ENCODE data around the gene IMPACT. TPM values are rescaled to one million over a fixed set of nuclear protein-coding genes. Genes with fewer than 3 reads are reported as not detected.

IMPACT gene
- total RNA-seq, 1 experiment from 2014 or later: 38.8 TPM

DNA sequence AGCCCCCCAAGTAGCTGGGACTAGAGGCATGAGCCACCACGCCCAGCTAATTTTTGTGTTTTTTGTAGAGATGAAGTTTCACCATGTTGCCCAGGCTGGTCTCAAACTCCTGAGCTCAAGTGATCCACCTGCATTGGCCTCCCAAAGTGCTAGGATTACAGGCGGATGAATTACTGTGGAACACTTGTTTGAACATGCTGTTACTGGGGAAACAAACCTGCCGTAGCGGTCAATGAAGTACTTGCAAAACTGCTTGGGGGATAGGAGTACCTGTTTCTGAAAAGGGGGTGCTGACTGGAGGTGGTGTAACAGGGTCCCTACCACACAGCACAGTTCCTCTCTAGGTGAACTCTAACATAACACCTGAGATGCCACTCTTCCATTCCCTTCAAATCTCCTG is 5.9 kb upstream of the IMPACT start:
- no peak for DNase-seq (ENCODE audit: low read depth)

- DNase-seq (ENCODE audit: low read depth): no peak
Measured at GRCh38 chr18:24421831-24422230, 4.6 kb upstream of the IMPACT start.

DNA sequence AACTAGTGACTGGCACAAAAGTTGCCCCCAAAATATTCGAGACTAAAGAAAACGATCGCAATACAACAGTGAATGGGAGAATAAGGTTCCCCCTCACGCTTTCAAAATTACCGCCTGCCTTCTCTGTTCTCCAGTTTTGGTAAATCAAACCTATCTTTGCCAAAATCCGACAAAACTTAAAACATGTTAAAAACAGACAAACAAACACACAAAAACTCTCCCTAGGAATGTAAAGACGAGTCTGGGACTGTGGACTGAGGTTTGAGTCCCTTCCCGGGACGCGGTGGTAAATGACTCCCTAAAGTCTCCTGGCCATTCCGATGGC is 435 bp upstream of the IMPACT start:
- DNase-seq (ENCODE audit: low read depth): no peak

- DNase-seq (ENCODE audit: low read depth): peak; percentile 30
Measured at GRCh38 chr18:24427484-24427883, 1.0 kb downstream of the IMPACT start.

DNA sequence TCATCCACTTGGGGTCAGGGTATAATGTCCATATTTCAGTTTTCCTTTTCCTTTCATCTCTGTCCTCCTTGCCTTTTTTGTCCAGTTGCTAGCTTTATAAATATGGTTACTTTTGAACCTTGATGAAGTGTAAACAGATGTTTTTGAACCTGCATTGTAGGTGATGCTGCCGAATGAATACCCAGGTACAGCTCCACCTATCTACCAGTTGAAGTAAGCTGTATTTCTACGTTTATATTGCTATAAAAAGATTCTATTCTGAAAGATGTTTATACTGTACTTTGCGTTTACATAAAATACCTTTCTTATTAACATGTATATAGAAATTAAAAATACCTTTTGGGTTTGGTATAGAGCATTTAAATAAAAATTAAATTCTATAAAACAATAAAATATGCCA is 2.2 kb downstream of the IMPACT start:
- DNase-seq (ENCODE audit: low read depth): no peak

DNA sequence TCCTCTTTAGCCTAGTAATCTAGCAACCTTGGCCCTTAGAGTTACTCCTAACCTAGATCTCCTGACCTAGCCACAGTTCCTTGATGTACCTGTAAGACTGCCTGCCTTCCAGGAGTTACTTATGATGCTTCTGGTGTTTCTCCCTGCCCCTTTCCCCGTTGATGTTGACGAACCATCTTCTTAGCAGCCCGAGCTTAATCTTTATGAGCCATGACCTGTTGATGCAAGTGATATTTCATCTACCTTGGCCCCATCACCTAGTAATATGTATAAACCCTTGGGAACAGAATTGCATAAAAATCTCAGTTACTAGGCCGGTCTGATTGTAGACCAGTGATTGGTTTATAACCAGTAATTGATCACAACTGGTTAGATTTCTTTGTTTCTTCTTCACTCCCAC is 2.7 kb downstream of the IMPACT start:
- no peak for DNase-seq (ENCODE audit: low read depth)

DNA sequence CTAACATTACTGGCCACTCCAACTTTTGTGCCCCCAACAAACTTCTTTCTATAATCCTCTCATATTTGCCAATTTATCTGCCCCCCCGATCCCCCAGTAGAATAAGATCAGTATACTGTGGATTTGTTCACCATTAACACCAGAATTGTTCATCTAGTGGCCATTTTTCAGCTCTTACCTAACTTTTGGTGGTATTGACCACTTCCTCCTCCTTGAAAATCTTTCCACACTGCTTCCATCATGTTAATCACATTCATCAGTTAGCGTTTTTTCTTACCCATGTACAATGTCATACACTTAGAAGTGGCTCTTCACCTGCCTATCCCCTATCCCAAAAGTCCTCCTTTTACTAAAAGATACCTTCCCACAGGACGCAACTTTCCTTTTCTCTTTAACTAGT is 6.1 kb downstream of the IMPACT start:
- no peak for DNase-seq (ENCODE audit: low read depth)

- DNase-seq (ENCODE audit: low read depth): no peak
Measured at GRCh38 chr18:24436939-24437338, 10.5 kb downstream of the IMPACT start.

- no peak for DNase-seq (ENCODE audit: low read depth)
Measured at GRCh38 chr18:24443870-24444269, 17.4 kb downstream of the IMPACT start.

GRCh38 chr18:24446453-24446852 is 20.0 kb downstream of the IMPACT start:
- no peak for DNase-seq (ENCODE audit: low read depth)

- DNase-seq (ENCODE audit: low read depth): peak; percentile 5
Measured at GRCh38 chr18:24446953-24447538, 20.6 kb downstream of the IMPACT start.

GRCh38 chr18:24447961-24448360 is 21.5 kb downstream of the IMPACT start:
- DNase-seq (ENCODE audit: low read depth): no peak

GRCh38 chr18:24456549-24456948 is 30.1 kb downstream of the IMPACT start:
- no peak for DNase-seq (ENCODE audit: low read depth)

DNA sequence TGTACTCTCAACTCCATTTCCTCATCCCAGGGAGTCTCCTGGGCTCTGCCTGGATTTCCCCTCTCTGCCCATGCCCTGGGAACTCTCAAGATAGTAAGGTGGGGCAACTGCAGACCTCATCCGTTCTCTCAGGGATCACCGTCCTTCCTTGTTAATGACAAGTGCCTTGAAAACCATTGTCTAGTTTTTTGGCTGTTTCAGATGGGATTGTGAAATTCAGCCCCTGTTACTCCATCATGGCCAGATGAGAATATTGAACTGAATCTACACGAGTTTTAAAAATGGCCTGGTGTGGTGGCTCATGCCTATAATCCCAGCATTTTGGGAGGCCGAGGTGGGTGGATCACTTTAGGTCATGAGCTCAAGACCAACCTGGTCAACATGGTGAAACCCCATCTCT is 33.3 kb downstream of the IMPACT start:
- no peak for DNase-seq (ENCODE audit: low read depth)

DNA sequence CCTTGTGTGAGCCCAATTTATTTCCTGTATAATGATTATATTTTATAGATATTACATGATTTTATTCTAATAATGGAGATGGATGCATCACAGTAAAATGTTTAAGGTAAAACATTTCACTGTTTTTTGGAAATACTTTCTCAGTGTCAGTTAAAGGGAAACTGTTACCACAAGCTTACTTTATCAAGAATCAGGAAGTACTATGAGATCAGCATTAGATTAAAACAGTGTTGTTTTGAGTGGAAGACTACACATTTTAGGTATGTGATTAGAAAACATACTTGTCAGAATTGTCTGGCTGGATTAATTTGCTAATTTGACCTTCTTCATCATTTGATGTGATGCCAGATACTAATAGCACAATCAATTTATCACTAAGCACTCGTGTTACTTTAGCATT is 33.9 kb downstream of the IMPACT start, which contains the start of gene HRH4:
TSS of gene HRH4 (plus strand) at position 250 of the 400 bp plus-strand sequence. CDS start at position 342, 92 bp downstream.
- DNase-seq (ENCODE audit: low read depth): no peak

DNA sequence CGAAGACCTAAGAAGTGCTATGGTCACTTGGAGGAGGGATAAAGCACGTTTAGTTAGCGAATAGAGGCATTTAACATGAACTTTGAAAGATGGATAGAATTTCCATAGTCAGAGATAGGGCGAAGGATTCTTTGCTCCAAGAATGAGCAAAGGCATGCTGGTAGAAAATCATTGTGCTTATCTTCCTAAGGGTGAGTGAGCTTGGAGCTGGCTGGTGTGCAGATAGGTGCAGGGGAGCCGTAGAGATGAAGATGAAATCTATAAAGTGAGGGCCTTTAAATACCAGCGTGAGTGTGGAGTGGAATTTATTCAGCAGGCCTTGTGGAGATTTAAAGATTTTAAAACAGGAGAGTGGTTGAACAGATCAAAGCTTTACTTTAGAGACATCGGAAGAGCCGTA is 35.5 kb downstream of the IMPACT start:
- no peak for DNase-seq (ENCODE audit: low read depth)

- DNase-seq (ENCODE audit: low read depth): peak; percentile 27
Measured at GRCh38 chr18:24462838-24463775, 36.6 kb downstream of the IMPACT start.

GRCh38 chr18:24465486-24465885 is 39.0 kb downstream of the IMPACT start:
- DNase-seq (ENCODE audit: low read depth): no peak

DNA sequence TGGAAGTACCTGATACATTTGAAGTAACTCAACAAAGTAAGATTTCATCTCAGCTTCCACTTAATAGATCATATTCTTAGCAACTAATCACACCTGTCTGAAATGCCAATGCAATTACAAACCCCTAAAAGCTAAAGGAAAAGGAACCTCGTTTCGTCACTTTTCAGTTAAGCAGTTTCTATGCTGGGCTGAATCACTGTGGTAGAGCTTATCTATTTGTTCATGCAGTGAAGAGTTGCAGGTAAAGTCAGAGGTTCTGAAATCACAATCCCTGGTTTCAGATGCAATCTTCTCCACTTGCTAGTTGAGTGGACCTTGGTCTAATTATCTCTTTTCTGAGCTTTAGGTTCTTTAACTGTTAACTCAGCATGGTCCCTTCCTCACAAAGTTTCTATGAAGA is 40.3 kb downstream of the IMPACT start:
- no peak for DNase-seq (ENCODE audit: low read depth)

- no peak for DNase-seq (ENCODE audit: low read depth)
Measured at GRCh38 chr18:24470022-24470618, 43.6 kb downstream of the IMPACT start.

DNA sequence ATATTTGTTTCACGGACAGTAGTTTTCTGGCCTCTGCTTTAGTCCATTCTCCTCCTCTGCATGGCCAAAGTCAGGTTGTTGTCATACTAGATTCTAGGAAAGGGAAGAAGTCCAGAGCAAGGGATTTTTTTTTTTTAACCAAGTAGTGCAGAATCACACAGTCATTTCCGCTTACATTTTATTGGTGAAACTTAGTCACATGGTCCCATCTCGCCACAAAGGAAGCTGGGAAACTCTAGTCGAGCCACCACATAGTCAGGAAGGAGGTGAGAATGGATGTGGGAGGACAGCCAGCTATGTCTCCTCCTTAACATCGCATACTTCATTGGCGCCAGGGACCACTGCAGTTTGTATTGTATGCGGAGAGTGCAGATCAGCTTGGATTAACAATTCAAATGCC is 44.3 kb downstream of the IMPACT start:
- DNase-seq (ENCODE audit: low read depth): no peak

DNA sequence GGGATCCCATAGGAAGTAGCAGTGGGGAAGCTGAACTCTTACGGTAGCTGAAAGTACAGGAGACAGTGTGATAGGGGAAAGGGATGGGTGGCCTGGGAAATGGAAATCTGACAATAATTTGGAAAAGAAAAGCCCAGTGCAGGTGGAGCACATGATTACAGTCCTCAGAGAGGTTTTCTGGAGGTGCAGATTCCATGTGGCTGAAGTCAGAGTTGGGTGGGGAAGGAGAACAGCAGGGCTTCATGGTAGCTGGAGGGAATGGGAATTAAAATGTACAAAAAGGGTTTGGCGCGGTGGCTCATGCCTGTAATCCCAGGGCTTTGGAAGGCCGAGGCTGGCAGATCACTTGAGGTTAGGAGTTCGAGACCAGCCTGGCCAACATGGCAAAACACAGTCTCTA is 46.1 kb downstream of the IMPACT start:
- no peak for DNase-seq (ENCODE audit: low read depth)

DNA sequence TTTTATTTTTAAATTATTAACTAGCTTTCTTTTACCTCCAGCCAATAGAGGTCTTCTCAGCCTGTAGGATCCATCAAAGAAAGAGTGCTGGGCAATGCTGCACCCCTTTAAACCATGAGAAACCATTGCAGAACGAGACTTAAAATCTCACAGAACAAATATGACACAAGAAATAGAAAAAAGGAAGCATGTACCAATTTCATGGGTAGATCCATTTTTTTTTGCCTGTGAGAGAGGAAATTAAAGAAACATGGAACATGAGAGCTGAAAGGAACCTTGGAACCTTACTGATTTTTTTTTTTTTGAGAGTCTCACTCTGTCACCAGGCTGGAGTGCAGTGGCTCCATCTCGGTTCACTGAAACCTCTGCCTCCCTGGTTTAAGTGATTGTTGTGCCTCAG is 47.9 kb downstream of the IMPACT start:
- no peak for DNase-seq (ENCODE audit: low read depth)

Data from LHCN-M2 (cell line).